B cell (primary cell): ENCODE measurements around the gene SLC4A2. TPM values are rescaled to one million over a fixed set of nuclear protein-coding genes. Genes with fewer than 3 reads are reported as not detected.

Source experiments
- ATAC-seq: fragments of 200-7000 bp; cut with Tn5 transposase; one replicate; pipeline ENCODE4 v1.10.0; 2021; ENCODE audit warnings: low read depth, mild to moderate bottlenecking, moderate number of reproducible peaks, moderate library complexity
- CTCF ChIA-PET: fragments of 350-600 bp; sonication (Branson Sonifier 250); formaldehyde crosslinking; loops from one replicate; lab custom pipeline; 2021; ENCODE audit warnings: antibody characterized with exemption, inconsistent platforms; lab: Charles Lee
- POLR2A ChIA-PET: fragments of 350-600 bp; sonication (Branson Sonifier 250); formaldehyde crosslinking; loops from one replicate; lab custom pipeline; 2021; ENCODE audit warnings: antibody characterized with exemption; lab: Charles Lee
- DNase-seq: peaks from one replicate; pipeline ENCODE4 v3.0.0; 2013
- H2AFZ ChIP-seq: 2 replicates; pipeline ENCODE4 v1.6.1; 2012; ENCODE audit warnings: mild to moderate bottlenecking, low read depth, low read length; ENCODE audit not compliant: insufficient read depth, poor library complexity, severe bottlenecking
- H3K27ac ChIP-seq, 2 donors: 1 replicate in 1 of 2; 2 replicates in 1 of 2; pipeline ENCODE4 v1.5.1; 2012 to 2013; ENCODE audit warnings: low read length in 2 of 2, mild to moderate bottlenecking in 2 of 2, moderate library complexity in 1 of 2
- H3K27me3 ChIP-seq, 4 experiments: fragments of 200-600 bp in 1 of 4; sonication (generic) in 1 of 4; replicated peaks in 1 of 4; 1 replicate in 2 of 4; 2 replicates in 2 of 4; pipeline versions ENCODE4 v1.6.1 to v1.7.0; 2013 to 2016; ENCODE audit warnings: low read length in 3 of 4, mild to moderate bottlenecking in 2 of 4, mixed read lengths in 1 of 4, moderate library complexity in 1 of 4; ENCODE audit not compliant: insufficient read depth in 4 of 4, control insufficient read depth in 3 of 4; ENCODE audit errors: control extremely low read depth in 1 of 4
- H3K36me3 ChIP-seq, 2 experiments: replicated peaks in 1 of 2; 1 replicate in 1 of 2; 2 replicates in 1 of 2; pipeline versions ENCODE4 v1.6.1 to v1.7.1; 2013; ENCODE audit warnings: low read length in 1 of 2; ENCODE audit not compliant: insufficient read depth in 2 of 2, control insufficient read depth in 1 of 2; ENCODE audit errors: control extremely low read depth in 1 of 2, extremely low read depth in 1 of 2
- H3K4me1 ChIP-seq, 2 donors: fragments of 200-600 bp in 1 of 2; sonication (generic) in 1 of 2; 1 replicate in 1 of 2; 2 replicates in 1 of 2; pipeline versions ENCODE4 v1.5.1 to v1.6.1; 2013 to 2017; ENCODE audit warnings: low read length in 2 of 2; ENCODE audit not compliant: control insufficient read depth in 2 of 2, insufficient read depth in 2 of 2
- H3K4me2 ChIP-seq: replicated peaks from 2 replicates; pipeline ENCODE3; 2012; ENCODE audit warnings: mild to moderate bottlenecking, low read depth, low read length; ENCODE audit not compliant: poor library complexity, severe bottlenecking
- H3K4me3 ChIP-seq, 5 experiments: fragments of 200-600 bp in 1 of 5; sonication (generic) in 1 of 5; 1 replicate in 3 of 5; 2 replicates in 2 of 5; pipeline versions ENCODE4 v1.5.1 to v1.7.0; 2011 to 2016; ENCODE audit warnings: low read length in 4 of 5, mild to moderate bottlenecking in 4 of 5, low read depth in 2 of 5, control low read depth in 1 of 5, moderate library complexity in 1 of 5; ENCODE audit not compliant: insufficient read depth in 1 of 5; ENCODE audit errors: control extremely low read depth in 1 of 5, extremely low read depth in 1 of 5
- H3K79me2 ChIP-seq: fragments of 200-600 bp; sonication (generic); one replicate; pipeline ENCODE4 v1.6.0; 2016; ENCODE audit warnings: low read length; ENCODE audit not compliant: control insufficient read depth, insufficient read depth
- H3K9ac ChIP-seq: fragments of 200-600 bp; sonication (generic); 2 replicates; pipeline ENCODE4 v1.6.1; 2017; ENCODE audit warnings: mild to moderate bottlenecking, low read length, moderate library complexity
- H3K9me3 ChIP-seq, 3 donors: one replicate each; pipeline versions ENCODE4 v1.6.1 to v1.7.1; 2013; ENCODE audit warnings: low read length in 2 of 3; ENCODE audit not compliant: control insufficient read depth in 2 of 3, insufficient read depth in 1 of 3; ENCODE audit errors: control extremely low read depth in 1 of 3
- H4K20me1 ChIP-seq: 2 replicates; pipeline ENCODE4 v1.6.0; 2012; ENCODE audit warnings: mild to moderate bottlenecking, low read length; ENCODE audit not compliant: insufficient read depth, control insufficient read depth, poor library complexity, severe bottlenecking
- H3K27ac Mint-ChIP-seq: one replicate; pipeline ENCODE4 v1.8.0; 2021; ENCODE audit warnings: mixed read lengths
- H3K27me3 Mint-ChIP-seq: one replicate; pipeline ENCODE4 v1.8.0; 2021; ENCODE audit warnings: mixed read lengths
- H3K4me1 Mint-ChIP-seq: one replicate; pipeline ENCODE4 v1.8.0; 2021; ENCODE audit warnings: mixed read lengths
- H3K4me3 Mint-ChIP-seq: one replicate; pipeline ENCODE4 v1.8.0; 2021; ENCODE audit warnings: mixed read lengths
- H3K9me3 Mint-ChIP-seq: one replicate; pipeline ENCODE4 v1.8.0; 2022; ENCODE audit warnings: mixed read lengths; ENCODE audit not compliant: insufficient read depth
- CTCF ChIP-seq: fragments of 200-600 bp; IDR thresholded peaks from one replicate; pipeline ENCODE4 v1.8.0; 2022; ENCODE audit warnings: antibody characterized with exemption, mild to moderate bottlenecking
- EZH2 ChIP-seq: IDR thresholded peaks from 2 replicates; pipeline ENCODE4 v1.6.1; 2012; ENCODE audit warnings: borderline replicate concordance, low read depth, mild to moderate bottlenecking, moderate library complexity, low read length; ENCODE audit not compliant: insufficient read depth, poor library complexity, severe bottlenecking
- WGBS: methylation state at CpG from one replicate; pipeline ENCODE4 v1.1.5; 2013; ENCODE audit warnings: missing lambda C conversion rate; ENCODE audit not compliant: insufficient coverage; 5-methylcytosine and 5-hydroxymethylcytosine counted together
- intact Hi-C: fragments of 100-400 bp; cut with micrococcal nuclease; formaldehyde crosslinking; loops from one replicate; pipeline ENCODE4 v1.10.0; 2022
- polyA plus RNA-seq: library from polyadenylated mRNA; depleted of rRNA; stranded (reverse); fragments of >200 nt; gene quantifications from 2 replicates; pipeline ENCODE4 v1.2.3, GENCODE V29; 2012
- total RNA-seq, 2 donors: library from RNA; stranded (reverse); fragments of 120-200 nt in 1 of 2; gene quantifications; 1 replicate in 1 of 2; 2 replicates in 1 of 2; pipeline versions ENCODE4 v1.2.3 to v1.2.4, GENCODE V29; 2013 to 2022

Gene SLC4A2
- total and polyA plus RNA-seq, 2 donors (not counting 1 experiment from before 2014, with no cell fraction given) = 82.8 to 113 TPM

GRCh38 chr7:151091431-151091830, 32.0 kb downstream of the SLC4A2 start:
- TF ChIP-seq CTCF = peak; percentile 48
- no peak for TF ChIP-seq EZH2
- Histone ChIP-seq H3K9me3 (peaks cover 0 to 4% (median 0%) of the 10 kb centered on the region in 3 donors), H3K9ac (no peak overlapping the region), H3K4me1 (peaks cover 24% of the 10 kb centered on the region in 2 donors), H3K36me3 (no peaks in the 10 kb centered on the region), H4K20me1 (no peaks in the 10 kb centered on the region), H3K27me3 (peaks cover 0 to 33% (median 7%) of the 10 kb centered on the region in 4 experiments), H3K4me2 (no peak overlapping the region), H3K4me3 (no peak overlapping the region), H3K79me2 (no peaks in the 10 kb centered on the region), H3K27ac (no peak overlapping the region), H2AFZ (no peak overlapping the region)
- POLR2A ChIA-PET = no interaction called here
- intact Hi-C loops = no loop called here
- H3K27ac Mint-ChIP-seq = no peak overlapping the region
- H3K4me1 Mint-ChIP-seq = peaks cover 13% of the 10 kb centered on the region
- CTCF ChIA-PET = interaction anchor here (1.0 to 1.5 kb wide), 2 partner anchors 19 to 33 kb away, joined by 3 to 4 read pairs; no protein-coding TSS in a partner anchor
- no peak overlapping the region for H3K4me3 Mint-ChIP-seq
- no peaks in the 10 kb centered on the region for H3K9me3 Mint-ChIP-seq
- H3K27me3 Mint-ChIP-seq = peaks cover 17% of the 10 kb centered on the region
- DNase-seq (peak; percentile 25), ATAC-seq (no peak)
- WGBS = 81% methylated on average over 6 of the region's 6 CpGs

GRCh38 chr7:151091988-151092387, 32.6 kb downstream of the SLC4A2 start:
- peaks cover 21 to 23% of the 10 kb centered on the region in 2 donors for H3K4me1 ChIP-seq
- DNase-seq = no peak
- ChIA-PET POLR2A (no interaction called here), CTCF (no interaction called here)
- H3K79me2 ChIP-seq = no peaks in the 10 kb centered on the region
- H3K27me3 ChIP-seq = peaks cover 0 to 30% (median 7%) of the 10 kb centered on the region in 4 experiments
- ATAC-seq = no peak
- H2AFZ ChIP-seq = no peak overlapping the region
- intact Hi-C loops = no loop called here
- Mint-ChIP-seq H3K4me3 (no peak overlapping the region), H3K4me1 (peaks cover 12% of the 10 kb centered on the region), H3K27me3 (peaks cover 17% of the 10 kb centered on the region), H3K27ac (no peak overlapping the region), H3K9me3 (no peaks in the 10 kb centered on the region)
- no peaks in the 10 kb centered on the region for H4K20me1 ChIP-seq
- no peak overlapping the region for H3K27ac ChIP-seq
- H3K9me3 ChIP-seq = peaks cover 0 to 4% (median 0%) of the 10 kb centered on the region in 3 donors
- 97% methylated on average over 12 of the region's 14 CpGs for WGBS
- TF ChIP-seq EZH2 = no peak
- no peak for TF ChIP-seq CTCF
- H3K4me2 ChIP-seq = no peak overlapping the region
- H3K36me3 ChIP-seq = no peaks in the 10 kb centered on the region
- no peak overlapping the region for H3K4me3 ChIP-seq
- H3K9ac ChIP-seq = no peak overlapping the region
